HG02970 (cell line): ENCODE data around the gene P3H1.

ENCODE experiments used
- ATAC-seq: cut with Tn5 transposase; IDR thresholded peaks from one replicate; pipeline ENCODE4 v1.9.1; 2021; ENCODE audit warnings: mild to moderate bottlenecking, moderate library complexity, moderate number of reproducible peaks; ENCODE audit not compliant: unreplicated experiment, low FRiP score

The P3H1 gene

DNA sequence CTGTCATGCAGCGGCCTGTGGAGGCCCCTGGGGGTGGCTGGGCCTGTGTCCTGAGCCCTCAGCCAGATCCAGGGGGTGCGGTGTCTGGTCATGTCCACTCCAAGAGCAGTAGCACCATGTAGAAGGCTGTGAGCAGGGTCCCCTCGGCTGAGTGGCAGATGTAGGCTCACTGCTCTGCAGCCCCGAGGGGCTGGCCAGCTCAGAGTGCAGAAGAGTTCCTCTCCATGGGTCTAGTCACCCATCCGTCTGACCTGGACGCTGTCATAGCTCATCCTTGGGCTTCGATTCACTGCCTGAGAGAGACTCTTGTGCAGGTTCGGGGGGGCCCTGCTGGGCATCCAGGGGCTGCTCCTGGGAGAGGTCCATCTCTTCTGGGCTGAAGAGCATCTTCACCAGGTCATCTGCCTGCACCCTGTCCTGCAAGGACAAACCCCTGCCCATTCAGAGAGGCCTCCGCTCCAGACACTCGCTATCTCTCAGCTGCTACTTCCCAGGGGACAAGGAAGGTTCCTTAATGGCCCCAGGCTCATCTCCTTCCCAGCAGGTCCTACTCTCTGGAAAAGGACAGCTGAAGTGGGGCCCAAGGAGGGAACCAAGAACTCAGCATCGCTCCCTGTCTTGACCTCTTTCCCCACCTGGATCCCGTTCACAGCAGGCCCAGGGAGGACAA is 20.3 kb downstream of the P3H1 start:
- no peak for ATAC-seq

DNA sequence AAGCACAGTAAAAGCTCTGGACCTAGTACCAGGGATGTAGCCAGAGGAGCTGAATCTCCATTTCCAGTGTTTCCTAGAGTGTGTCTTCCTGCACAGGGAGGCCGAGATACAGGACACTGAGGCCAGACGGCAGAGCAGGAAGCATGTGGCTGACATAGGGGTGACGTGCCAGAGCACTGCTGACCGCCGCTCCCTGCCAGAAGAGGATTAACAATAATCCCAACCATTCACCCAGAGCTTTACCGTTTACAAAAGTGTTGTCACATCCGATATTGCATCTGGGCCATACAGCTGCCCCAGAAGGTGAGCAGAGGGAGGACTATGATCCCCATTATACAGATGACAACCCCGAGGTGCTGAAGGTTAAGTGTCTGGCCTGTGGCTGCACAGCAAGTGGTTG is 21.0 kb downstream of the P3H1 start:
- no peak for ATAC-seq

DNA sequence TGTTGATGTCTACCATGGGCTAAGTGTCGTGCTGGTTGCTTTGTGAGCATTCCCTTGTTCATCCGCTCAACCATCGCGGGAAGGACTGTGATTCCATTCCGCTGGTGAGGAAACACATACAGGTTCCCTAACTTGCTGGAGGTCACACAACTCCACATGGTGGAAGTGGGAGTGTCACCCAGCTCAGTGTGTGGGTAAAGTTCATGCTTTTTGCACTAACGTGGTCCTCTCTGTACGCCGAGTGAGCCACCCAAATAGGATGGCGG is 22.7 kb downstream of the P3H1 start:
- ATAC-seq, result no peak

DNA sequence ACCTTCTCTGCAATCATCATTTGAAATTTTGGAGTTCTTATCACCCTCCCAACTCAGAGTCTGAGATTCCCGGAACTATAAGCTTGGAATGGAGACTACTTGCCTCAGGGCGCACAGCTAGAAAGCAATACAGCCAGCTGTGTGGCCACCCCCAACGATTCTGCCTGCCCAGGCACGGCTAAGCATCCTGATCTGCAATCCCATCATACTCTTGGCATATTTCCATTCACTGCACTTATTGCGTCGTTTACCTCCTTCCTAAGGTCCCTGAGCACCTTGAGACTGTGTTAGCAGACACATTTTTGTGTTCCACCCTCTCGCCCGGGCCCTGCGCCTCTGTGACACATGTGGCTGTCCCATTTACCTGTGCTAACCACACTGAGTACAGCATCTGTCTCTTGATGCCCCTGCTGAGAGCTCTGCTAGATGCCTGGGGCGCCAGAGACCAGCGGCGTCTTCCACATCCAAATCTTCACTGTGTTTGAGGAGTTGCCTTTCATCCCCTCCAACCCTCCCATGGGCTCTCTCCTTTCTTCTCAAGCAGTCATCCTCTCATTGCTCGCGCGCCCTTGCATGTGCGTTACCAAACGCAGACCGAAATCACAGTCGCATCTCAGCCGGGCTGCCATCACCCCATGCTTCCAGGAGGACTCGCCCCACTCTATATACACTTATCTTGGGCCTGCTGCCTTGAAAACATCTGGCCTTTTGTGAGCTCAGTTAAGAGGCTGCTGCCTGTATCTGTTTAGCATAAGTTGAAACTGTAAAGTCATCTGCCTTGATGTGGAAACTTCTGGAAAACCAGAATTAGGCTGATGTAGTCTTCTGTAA is 23.3 kb downstream of the P3H1 start:
- ATAC-seq, result no peak

DNA sequence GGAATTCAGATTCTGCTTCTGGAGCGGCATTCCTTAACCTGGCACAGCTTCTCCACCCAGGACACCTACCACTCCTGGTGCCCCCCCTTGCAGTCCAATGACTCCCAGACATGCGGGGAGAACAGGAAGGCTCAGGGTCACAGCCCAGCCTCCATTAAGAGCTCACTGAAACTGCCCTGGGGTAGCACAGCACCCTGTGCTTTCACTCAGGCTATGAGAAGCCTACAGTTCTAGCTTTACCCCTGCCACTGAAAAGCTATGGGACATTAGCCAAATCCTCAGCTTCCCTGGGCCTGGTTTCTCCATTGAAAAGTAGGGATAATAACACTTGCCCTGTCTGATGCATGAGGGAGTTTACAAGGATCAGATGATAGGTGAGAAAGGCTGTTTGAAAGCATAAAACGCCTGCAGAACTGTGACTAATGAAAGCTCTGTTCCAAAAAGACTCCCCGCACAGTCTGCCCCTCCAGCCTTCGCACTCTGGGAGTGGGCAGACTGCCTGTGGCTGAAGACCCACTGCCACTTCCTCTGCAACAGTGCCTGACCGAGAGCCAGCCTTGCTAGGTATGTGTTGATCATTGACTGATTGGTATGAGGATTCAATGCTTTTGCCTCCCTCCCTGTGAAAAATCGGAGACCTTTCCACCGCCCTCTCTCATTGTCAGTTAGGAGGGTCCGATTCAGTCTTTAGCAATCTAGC is 24.1 kb downstream of the P3H1 start:
- no peak for ATAC-seq

DNA sequence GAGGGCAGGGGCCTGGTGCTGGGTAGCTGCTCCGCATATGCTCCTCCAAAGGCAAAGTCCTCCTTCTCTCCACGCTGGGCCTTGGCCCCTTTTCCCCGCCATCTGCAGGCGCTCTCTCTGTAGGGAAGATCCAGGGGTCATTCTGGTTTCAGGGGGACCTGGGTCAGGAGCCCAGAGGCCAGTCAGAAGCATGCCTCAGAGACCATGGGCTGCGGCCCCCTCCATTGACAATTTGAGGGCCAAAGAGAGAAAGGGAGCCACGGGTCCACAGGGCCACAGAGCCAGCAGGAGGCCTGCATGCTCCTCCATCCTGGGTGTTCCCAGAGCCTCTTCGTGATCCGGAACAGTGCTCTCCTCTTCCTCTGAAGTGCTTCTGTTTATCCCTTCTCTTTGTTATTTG is 24.7 kb downstream of the P3H1 start:
- no peak for ATAC-seq

DNA sequence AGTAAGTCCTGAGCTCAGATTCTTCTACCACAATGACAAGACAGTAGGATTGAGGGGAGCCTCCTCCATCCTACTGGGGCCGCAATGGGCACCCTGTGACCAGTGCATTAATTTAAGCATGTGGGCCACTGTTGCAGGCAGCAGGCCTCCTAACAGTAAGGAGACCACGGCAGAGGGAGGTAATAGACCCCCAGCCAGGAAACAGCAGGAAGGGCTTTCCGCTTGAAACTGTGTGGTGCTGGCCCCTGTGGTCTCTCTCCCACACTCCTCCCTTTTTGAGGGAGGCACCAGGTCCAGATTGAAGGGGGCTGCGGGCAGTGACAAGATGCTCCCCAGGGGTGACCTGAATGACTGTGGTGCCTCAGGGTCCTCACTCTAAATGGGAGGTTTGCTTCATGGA is 25.1 kb downstream of the P3H1 start:
- ATAC-seq, result no peak

DNA sequence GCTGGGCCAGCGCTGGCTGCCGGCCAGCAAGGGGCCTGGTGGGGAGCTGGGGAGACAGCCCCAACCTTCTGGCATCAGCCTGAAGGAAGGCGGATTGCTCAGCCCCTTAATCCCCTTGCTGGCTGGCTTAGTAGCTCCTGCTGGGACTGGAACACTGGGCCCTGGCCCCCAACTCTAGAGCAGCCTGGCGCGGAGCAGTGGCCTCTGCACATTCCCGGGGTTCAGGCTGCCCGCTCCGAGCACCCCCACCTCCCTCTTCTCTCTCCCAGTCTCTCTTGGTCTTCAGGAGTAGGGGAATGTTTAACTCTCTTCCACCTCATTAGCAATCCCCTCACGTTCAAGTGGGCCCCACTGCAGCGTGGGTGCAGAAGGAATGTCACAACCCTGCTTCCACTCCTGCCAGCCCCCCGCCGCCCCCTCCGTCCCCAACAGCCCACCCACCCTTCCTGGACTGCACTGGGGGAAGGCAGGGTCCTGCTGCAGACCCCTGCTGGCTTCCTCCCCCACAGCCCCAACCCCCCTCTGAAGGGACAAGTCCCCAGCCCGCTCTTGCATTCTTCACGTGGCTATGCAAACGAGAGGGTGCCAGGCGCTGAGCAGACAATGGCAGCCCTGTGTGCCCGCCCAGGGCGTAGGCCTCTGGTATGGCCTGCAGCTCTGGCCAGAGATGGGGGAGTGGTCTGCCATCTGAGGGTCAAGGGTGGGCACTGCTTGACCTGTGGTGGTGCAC is 25.8 kb downstream of the P3H1 start:
- no peak for ATAC-seq

DNA sequence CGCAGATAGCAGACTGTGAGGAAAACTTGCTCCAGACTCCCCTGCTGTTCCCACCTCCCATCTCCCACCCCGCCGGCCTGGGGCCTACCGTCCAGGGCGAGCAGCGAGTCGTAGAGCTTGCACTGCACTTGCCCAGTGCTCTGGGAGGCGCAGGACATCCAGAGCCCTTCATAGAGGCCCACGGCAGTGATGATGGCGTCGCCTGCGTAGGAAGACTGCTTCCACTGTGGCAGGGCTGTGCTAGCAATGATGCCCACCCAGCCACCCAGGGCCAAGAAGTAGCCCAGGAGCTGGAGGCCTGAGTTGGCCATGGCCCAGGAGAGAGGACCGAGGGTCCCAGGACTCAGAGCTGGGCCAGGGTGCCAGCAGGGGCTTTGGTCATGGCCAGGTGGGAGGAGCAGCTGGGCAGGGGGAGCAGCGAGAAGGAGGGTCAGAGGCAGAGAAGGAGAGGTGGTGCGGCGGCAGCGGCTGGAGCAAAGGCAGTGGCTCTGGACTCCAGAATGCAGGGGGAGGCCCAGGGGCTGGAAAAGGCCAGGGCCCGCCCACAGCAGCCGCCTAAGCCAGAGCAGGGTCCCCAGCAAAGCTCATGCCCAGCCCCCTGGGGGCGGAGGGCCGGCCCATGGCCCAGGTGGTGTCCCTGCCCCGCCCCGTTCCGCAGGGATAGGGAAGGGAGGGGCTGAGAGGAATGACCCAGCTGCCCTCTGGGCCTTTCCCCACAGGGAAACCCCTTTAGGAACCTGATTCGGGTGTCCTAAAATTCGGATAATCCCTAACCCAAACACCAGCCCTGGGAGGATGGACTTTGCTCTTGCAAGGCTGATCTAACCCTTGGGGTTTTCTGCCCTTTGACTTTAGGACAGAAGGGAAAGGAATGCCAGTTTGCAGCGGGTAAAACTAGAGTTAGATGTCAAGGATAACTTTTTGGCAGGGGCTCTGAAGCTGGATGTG is 26.8 kb downstream of the P3H1 start, which contains the start of gene CLDN19:
Gene CLDN19 (minus strand): TSS at position 484 of the 948 bp plus-strand sequence. CDS start 173 bp downstream, at position 311.
- ATAC-seq, result no peak

DNA sequence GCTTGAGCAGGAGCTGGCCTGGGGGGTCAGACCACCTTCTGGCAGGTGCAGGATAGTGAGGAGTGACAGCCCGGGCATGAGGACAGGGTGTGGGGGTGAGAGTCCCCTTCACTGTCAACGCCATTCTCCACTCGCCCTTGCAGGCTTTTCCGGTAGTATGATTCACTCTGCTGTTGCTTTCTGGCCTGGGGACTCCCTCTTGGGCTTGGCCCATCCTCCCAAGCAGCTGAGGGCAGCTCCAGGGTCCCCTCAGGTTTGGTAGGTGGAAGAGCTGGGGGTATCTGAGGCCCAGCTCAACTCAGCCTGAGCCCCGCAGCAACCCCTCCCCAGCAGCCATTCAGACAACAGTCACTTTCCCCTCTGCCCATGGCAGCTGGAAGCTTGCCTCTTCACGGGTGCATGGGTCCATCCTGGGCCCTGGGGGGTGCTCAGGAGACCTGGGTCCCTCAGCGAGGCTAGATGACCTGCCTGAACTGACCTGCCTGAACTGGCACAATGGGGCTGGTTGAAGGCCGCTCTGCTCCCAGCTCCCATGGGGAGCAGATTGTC is 28.1 kb downstream of the P3H1 start:
- ATAC-seq, result no peak

DNA sequence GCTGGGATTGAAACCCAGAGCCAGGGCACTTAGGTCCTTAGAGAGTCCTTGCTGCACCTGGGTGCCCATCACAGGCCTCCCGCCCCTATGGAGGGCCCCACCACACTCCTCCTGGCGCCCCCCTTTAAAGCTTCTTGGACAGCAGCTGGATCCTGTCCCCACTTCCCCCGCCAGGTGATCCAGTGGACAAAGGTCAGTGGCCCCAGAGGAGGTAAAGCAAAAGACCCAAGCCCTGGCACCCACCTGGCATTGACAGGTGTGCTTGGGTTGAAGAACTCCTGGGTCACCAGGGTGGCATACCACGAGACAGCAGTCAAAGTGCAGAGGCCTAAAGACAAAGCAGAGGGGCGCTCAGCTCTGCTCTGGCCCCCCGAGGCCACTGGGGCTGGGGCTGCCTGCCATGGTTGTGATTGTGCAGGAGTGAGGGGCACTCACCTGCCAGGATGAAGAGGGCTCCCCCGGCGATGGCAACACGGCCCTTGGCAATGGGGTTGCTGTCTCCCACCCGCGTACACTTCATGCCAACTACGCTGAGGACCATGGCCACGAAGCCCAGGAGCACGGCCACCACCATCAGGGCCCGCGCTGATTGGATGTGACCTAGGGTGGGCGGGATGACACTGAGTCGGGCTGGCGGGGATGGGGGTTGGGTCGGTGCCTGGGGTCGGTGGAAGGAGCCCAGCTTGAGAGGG is 28.7 kb downstream of the P3H1 start:
- no peak for ATAC-seq

DNA sequence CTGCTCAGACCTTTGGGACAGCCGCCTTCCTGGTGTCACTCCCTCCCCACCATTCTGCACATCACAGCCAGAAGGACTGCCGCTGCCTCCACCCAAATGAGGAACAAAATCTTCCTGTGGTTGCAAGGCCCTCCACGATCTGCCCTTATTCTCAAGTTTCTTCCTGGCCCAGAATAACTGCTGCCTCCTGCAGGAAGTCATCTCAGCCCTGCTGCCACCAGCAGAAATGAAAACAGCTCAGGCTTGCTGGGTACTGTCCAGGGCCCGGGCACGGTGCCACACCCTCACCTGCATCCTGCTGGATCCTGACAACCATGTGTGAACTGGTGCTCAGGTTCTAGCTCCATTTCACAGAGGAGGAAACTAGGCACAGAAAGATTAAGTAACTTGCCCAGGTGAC is 29.6 kb downstream of the P3H1 start:
- no peak for ATAC-seq

DNA sequence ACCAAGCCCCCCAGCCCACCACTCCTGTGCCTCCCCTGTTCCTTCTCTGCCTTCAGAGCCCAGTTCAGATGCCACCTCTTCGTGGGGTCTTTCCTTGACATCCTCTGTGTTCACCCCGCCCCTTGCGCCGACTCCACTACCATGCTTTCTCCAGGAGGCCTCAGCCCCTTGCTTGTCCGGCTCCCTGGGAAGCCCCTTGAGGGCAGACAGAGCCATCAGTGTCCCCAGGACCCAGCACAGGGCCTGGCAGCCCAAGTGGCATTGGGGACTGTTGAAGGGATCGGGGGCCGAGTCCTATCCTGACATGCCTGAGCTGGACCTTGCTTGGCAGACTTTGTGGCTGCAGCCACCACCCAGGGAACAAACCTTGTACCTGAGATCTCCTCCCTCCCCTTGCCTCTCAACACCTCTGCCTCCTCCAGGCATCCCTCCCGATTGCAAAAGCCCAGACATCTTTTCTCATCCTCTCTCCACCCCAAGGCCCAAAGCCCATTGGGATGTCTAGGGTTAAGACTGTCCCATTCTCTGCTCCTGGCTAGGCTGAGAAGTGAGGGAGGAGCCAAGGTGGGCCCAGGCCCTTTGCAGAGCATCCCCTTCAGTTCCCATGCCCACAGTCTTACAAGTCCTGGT is 30.1 kb downstream of the P3H1 start:
- ATAC-seq, result no peak

DNA sequence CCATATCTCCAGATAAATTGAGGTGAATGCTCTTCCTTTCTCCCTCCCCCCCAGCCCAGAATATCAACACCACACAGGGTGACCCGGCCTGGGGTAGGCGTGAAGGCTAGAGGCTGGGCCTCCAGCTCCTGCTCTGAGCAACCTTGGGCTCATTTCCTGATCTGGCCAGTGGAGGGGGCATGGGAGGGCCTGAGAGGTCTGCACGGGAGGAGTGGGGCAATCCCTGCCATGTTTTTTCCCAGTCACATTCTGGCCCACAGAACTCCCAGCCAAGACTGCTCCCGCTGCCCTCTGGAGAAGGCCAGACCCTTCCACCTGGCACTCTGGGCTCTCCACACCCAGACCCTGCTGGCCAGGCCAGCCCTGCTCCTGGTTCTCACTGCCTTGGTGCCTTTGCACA is 30.7 kb downstream of the P3H1 start:
- no peak for ATAC-seq

DNA sequence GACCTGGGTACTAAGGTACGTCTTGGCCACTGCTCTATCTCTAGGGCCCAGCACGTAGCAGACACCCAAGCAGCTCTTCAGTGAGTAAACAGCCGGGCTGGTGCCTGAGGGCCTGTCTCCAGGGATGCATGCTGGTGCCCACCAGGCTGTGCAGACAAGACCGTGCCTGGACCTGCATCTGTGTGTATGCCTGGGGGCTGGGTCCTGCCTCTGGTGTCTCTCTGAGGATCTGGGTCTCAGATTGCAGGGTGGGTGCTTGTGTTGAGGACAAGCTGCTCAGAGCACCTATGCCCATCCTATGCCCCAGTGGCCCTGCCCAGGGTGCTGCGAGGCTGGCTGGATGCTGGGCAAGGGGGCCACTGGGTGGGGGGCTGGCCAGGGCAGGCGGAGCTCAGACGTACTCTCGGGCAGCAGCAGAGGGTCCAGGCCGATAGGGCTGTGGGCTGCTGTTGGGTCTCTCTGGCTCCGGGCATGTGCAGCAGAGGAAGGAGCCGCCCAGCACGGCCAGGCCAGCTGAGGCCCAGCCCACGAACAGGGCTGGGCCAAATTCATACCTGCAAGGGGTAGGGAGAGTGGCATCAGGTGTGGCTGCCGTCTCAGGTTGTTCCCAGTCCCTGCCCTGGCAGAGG is 31.2 kb downstream of the P3H1 start:
- no peak for ATAC-seq

DNA sequence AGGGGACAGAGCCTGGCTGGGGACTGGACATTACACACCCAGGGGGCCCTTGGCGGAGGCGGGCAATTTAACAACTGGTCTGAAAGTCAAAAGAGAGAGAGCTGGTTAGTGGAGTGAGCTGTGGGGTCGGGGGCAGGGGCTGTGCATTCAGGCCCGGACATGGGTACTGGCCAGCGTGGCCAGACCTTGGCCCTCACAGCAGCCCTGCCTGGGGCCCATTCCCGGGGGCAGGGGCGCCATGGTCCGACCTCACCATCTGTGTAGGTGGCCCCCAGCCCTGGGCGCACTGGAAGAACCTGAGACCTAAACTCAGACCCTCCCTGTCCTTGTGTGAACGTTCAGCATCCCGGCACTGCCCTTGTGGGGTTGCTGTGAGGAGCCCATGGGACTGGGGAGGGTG is 31.8 kb downstream of the P3H1 start:
- no peak for ATAC-seq

DNA sequence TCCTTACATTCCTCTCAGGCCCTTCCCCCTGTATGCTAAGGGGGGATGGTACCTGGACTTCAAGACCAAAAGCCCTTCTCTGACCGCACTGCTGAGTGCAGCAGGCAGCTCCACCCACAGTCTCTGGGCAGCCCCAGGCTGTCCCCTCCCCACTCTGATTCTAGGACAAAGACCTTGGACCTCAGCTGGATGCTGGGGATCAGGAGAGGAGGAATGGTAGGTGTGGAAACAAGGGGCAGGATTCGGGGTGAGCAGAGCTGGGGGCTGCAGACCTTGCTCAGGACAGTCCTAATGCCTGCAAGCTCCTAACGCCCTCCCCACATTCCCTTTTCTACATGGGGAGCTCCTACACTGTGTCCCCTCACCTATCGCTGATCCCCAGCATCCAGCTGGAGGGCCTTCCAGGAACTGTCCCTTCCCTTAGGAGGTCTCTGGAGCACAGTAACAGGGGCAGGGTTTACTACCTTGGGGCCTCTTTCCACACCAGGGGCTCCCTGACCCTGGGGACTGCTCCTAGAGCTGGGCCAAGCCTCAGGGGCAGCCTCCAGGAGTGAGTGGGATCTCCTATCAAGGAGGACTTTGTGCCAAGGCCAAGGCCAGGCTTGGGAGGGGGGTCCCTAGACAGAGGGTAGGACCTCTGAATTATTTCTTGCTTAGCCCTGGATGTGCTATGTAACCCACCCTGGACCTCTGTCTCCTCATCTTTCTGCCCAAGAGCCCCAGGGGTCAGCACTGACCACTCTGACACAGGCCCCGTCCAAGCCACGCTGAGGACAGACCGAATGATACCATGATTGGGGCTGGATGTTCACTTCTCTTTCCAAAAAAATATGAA is 32.4 kb downstream of the P3H1 start:
- ATAC-seq, result no peak
